GM12878 (cell line): Measurements from ENCODE around the gene ASCC3. TPM values are rescaled to one million over a fixed set of nuclear protein-coding genes. Genes with fewer than 3 reads are reported as not detected.

ENCODE experiments used
- ATF7 ChIP-seq: fragments of 450-650 bp; IDR thresholded peaks from 2 replicates; pipeline ENCODE4 v1.6.1; 2016; ENCODE audit warnings: low read depth, mild to moderate bottlenecking
- HDGF ChIP-seq: fragments of 450-650 bp; IDR thresholded peaks from 2 replicates; pipeline ENCODE4 v1.6.1; 2016; ENCODE audit warnings: antibody characterized with exemption
- IRF5 ChIP-seq: fragments of 450-650 bp; IDR thresholded peaks from 2 replicates; pipeline ENCODE4 v1.6.1; 2017; ENCODE audit warnings: borderline replicate concordance
- MEF2B ChIP-seq: fragments of 450-650 bp; IDR thresholded peaks from 2 replicates; pipeline ENCODE4 v1.6.1; 2018; ENCODE audit warnings: mild to moderate bottlenecking, moderate library complexity; ENCODE audit not compliant: partially characterized antibody, poor library complexity, severe bottlenecking
- PAX8 ChIP-seq: fragments of 450-650 bp; IDR thresholded peaks from 2 replicates; pipeline ENCODE4 v1.6.1; 2017; ENCODE audit warnings: mild to moderate bottlenecking, moderate library complexity
- RAD21 ChIP-seq: IDR thresholded peaks from 2 replicates; pipeline ENCODE4 v1.6.1; 2011; ENCODE audit warnings: mild to moderate bottlenecking, low read depth, low read length, moderate library complexity; ENCODE audit not compliant: insufficient read depth
- SIN3A ChIP-seq: IDR thresholded peaks from 2 replicates; pipeline ENCODE4 v1.6.1; 2012; ENCODE audit warnings: low read depth, low read length, improper control_type of control experiment
- ZNF207 ChIP-seq: fragments of 450-650 bp; IDR thresholded peaks from 2 replicates; pipeline ENCODE4 v1.6.1; 2014; ENCODE audit warnings: antibody characterized with exemption, mild to moderate bottlenecking, borderline replicate concordance
- ZSCAN29 ChIP-seq: fragments of 450-650 bp; IDR thresholded peaks from 2 replicates; pipeline ENCODE4 v1.6.1; 2017; ENCODE audit warnings: mild to moderate bottlenecking, moderate library complexity
- polyA plus RNA-seq, 11 experiments: library from polyadenylated mRNA; depleted of rRNA in 4 of 11; unstranded in 6 of 11; stranded (reverse) in 5 of 11; fragments of >200 nt; fragmentation: Nextera tagmentation in 4 of 11; fragmentation: Illumina TruSeq in 1 of 11; extraction: Ambion mirVana in 4 of 11; extraction: Trizol in 1 of 11; gene quantifications; 1 replicate in 1 of 11; 2 replicates in 10 of 11; pipeline versions ENCODE4 v1.2.1 to v1.2.3, GENCODE V29; 2011 to 2016; ENCODE audit warnings: inconsistent platforms in 2 of 11, missing spikeins in 2 of 11, low read depth in 1 of 11
- total RNA-seq, 4 experiments: library from RNA; depleted of rRNA in 3 of 4; stranded (reverse); fragments of >200 nt in 3 of 4; fragmentation: Illumina TruSeq in 1 of 4; extraction: Trizol in 1 of 4; gene quantifications; 2 replicates each; pipeline versions ENCODE4 v1.2.1 to v1.2.3, GENCODE V29; 2013 to 2021
- TF ChIP-seq, protein P1 (sequence below): fragments of 450-650 bp; formaldehyde crosslinking; IDR thresholded peaks from 2 replicates; pipeline ENCODE4 v1.4.0; 2020; ENCODE audit warnings: mild to moderate bottlenecking, moderate library complexity

The ASCC3 gene
- total and polyA plus RNA-seq, 10 of the 15 experiments (the other 5 are each of a cell fraction or from before 2014, with no cell fraction given), result 19.9 to 76.2 (median 55.9) TPM

DNA sequence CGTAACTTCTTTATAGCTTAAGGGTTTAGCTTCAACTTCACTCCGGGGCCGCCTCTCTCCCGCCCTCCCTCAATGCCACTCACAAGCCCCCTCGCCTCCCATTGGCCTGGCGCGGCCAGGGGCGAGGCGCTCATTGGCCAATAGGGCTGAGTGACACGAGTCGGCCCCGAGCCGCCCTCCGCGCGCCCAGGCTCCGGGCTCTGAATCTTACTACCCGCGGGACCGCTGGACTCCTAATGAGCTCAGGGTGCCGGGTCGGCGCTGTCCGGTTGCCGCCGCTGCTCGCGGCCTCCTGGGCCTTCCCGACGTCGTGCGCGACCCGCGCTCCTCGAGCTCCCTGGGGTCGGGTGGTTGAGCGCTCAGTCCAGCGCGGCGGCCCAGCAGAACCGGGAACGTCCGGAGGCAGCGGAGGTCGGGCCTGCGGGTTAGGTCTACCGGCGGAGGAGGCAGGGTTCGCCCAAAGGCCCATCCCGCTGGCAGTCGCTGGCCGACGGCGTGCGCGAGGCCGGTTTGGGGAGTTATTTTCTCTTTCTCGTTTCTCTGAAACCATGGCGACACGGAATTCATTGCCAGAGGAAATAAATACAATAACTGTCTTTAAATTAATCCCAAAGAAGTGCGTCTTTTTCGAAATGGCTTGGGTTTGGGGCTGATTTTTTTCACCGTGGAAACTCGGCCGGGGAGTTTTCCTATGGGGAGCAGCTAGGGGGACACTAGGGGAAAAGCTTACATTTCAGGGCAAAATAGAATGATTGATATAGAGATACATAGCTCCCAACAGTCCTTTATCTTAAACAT, 416.0 kb downstream of the ASCC3 start, which contains the start of gene SIM1 (continued):
- no peak for TF ChIP-seq PAX8
- TF ChIP-seq ATF7, result no peak
- no peak for TF ChIP-seq RAD21
- TF ChIP-seq IRF5, result no peak
- TF ChIP-seq ZSCAN29, result no peak
- no peak for TF ChIP-seq MEF2B
- TF ChIP-seq, protein P1, sequence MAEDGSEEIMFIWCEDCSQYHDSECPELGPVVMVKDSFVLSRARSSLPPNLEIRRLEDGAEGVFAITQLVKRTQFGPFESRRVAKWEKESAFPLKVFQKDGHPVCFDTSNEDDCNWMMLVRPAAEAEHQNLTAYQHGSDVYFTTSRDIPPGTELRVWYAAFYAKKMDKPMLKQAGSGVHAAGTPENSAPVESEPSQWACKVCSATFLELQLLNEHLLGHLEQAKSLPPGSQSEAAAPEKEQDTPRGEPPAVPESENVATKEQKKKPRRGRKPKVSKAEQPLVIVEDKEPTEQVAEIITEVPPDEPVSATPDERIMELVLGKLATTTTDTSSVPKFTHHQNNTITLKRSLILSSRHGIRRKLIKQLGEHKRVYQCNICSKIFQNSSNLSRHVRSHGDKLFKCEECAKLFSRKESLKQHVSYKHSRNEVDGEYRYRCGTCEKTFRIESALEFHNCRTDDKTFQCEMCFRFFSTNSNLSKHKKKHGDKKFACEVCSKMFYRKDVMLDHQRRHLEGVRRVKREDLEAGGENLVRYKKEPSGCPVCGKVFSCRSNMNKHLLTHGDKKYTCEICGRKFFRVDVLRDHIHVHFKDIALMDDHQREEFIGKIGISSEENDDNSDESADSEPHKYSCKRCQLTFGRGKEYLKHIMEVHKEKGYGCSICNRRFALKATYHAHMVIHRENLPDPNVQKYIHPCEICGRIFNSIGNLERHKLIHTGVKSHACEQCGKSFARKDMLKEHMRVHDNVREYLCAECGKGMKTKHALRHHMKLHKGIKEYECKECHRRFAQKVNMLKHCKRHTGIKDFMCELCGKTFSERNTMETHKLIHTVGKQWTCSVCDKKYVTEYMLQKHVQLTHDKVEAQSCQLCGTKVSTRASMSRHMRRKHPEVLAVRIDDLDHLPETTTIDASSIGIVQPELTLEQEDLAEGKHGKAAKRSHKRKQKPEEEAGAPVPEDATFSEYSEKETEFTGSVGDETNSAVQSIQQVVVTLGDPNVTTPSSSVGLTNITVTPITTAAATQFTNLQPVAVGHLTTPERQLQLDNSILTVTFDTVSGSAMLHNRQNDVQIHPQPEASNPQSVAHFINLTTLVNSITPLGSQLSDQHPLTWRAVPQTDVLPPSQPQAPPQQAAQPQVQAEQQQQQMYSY, result no peak
- TF ChIP-seq ZNF207, result no peak
- no peak for TF ChIP-seq SIN3A
- no peak for TF ChIP-seq HDGF
